ENCODE results near the gene HACD1.

GRCh38 chr10:17655009-17655408, 37.8 kb upstream of the HACD1 start:
- TF ChIP-seq EZH2 (IDR thresholded peaks at IDR 0.05; ENCODE audit: borderline replicate concordance, low read depth, low read length, severe bottlenecking) (no peak), CTCF (IDR thresholded peaks at IDR 0.05; ENCODE audit: borderline replicate concordance, extremely low read depth, low read length, poor library complexity, severe bottlenecking) (no peak)
